ENCODE measurements around the gene BAZ2B.

DNA sequence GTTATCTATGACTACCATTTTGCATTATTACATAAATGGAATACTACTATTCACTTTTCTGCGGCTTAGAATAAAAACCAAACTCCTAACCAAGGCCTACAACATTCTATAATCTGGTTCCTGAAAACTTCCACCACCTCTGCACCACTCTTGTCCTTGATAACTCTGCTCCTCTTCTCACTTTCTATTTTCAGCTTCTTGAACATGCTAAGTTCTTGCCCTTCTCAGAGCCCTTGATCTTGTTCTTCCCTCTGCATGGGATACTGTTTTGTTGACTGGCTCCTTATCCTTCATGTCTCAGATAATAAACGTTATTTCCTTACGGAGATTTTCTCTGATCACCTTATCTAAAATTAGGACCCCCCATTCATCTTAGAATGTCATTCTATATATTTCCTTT lies 264.4 kb downstream of the BAZ2B start:
- TF ChIP-seq, protein P1, sequence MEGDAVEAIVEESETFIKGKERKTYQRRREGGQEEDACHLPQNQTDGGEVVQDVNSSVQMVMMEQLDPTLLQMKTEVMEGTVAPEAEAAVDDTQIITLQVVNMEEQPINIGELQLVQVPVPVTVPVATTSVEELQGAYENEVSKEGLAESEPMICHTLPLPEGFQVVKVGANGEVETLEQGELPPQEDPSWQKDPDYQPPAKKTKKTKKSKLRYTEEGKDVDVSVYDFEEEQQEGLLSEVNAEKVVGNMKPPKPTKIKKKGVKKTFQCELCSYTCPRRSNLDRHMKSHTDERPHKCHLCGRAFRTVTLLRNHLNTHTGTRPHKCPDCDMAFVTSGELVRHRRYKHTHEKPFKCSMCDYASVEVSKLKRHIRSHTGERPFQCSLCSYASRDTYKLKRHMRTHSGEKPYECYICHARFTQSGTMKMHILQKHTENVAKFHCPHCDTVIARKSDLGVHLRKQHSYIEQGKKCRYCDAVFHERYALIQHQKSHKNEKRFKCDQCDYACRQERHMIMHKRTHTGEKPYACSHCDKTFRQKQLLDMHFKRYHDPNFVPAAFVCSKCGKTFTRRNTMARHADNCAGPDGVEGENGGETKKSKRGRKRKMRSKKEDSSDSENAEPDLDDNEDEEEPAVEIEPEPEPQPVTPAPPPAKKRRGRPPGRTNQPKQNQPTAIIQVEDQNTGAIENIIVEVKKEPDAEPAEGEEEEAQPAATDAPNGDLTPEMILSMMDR (conservative IDR thresholded peaks at IDR 0.05; ENCODE audit: low read depth, low read length), result no peak
- no peak for TF ChIP-seq EZH2 (IDR thresholded peaks at IDR 0.05; ENCODE audit: borderline replicate concordance, low read depth, low read length, poor library complexity, severe bottlenecking)
